GM12801 (cell line): ENCODE results near the gene CUBN.

Experiments
- TF ChIP-seq, protein P1 (sequence below): IDR thresholded peaks from one replicate; pipeline ENCODE4 v1.5.1; 2011; ENCODE audit warnings: control low read depth; ENCODE audit not compliant: insufficient read length; ENCODE audit errors: extremely low read depth

The CUBN gene

DNA sequence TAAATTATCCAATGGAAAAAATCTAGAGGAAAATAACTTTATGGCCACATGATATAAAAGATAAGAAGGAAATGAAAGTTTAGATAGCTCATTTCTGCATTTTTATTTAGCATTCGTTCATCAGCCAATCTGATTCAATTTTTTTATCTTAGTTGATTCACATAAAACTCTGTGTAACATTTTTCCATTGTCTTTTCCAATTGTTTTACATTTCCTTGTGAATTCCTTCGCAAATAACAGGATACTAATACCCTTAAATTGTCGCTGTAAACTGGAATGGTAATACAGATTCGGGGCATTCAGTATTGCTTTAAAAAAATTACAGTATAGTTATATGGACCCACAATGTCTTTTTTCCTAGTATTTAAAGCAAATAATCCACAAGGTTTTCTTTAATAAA lies 136.4 kb downstream of the CUBN start:
- TF ChIP-seq, protein P1, sequence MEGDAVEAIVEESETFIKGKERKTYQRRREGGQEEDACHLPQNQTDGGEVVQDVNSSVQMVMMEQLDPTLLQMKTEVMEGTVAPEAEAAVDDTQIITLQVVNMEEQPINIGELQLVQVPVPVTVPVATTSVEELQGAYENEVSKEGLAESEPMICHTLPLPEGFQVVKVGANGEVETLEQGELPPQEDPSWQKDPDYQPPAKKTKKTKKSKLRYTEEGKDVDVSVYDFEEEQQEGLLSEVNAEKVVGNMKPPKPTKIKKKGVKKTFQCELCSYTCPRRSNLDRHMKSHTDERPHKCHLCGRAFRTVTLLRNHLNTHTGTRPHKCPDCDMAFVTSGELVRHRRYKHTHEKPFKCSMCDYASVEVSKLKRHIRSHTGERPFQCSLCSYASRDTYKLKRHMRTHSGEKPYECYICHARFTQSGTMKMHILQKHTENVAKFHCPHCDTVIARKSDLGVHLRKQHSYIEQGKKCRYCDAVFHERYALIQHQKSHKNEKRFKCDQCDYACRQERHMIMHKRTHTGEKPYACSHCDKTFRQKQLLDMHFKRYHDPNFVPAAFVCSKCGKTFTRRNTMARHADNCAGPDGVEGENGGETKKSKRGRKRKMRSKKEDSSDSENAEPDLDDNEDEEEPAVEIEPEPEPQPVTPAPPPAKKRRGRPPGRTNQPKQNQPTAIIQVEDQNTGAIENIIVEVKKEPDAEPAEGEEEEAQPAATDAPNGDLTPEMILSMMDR = no peak

GRCh38 chr10:16992611-16993119 lies 136.9 kb downstream of the CUBN start:
- TF ChIP-seq, protein P1 = no peak

- TF ChIP-seq, protein P1 = no peak
These were observed 138.6 kb downstream of the CUBN start for GRCh38 chr10:16991011-16991410.

GRCh38 chr10:16989826-16990293 lies 139.8 kb downstream of the CUBN start:
- TF ChIP-seq, protein P1 = no peak

GRCh38 chr10:16988900-16989299 lies 140.7 kb downstream of the CUBN start:
- TF ChIP-seq, protein P1 = no peak

GRCh38 chr10:16987976-16988610 lies 141.5 kb downstream of the CUBN start:
- TF ChIP-seq, protein P1 = no peak

DNA sequence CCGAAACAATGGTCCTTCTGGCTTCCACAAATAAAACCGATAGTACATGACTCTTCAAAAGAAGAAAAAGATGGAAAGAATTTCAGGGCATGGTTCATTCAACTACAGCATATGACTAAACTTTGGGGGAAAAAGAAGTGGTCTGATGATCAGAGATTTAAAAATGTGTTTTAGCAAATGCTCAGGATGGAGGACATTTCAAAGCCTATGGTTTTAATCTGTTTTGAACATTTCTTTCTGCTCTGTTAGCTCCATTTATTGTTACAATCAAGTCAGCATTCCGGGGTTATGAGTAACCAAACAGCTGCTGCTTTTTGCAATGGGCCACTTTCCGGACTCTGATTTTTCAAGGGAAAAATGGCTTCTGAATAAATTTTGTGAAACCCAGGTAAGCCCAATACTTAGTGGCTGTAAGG lies 142.4 kb downstream of the CUBN start:
- TF ChIP-seq, protein P1 = no peak
